SH-SY5Y (cell line): Measurements from ENCODE around the gene SLC26A8.

ENCODE experiments used
- GATA2 ChIP-seq: IDR thresholded peaks from 2 replicates; pipeline ENCODE4 v1.6.1; 2011; ENCODE audit warnings: mild to moderate bottlenecking, low read depth, low read length
- GATA3 ChIP-seq: IDR thresholded peaks from 2 replicates; pipeline ENCODE4 v1.6.1; 2011; ENCODE audit warnings: low read depth, mild to moderate bottlenecking, low read length, moderate library complexity

- TF ChIP-seq GATA3 (no peak), GATA2 (no peak)
Measured at GRCh38 chr6:36068012-36068392, 43.6 kb upstream of the SLC26A8 start.
